ENCODE measurements around the gene EFEMP2. TPM values are rescaled to one million over a fixed set of nuclear protein-coding genes. Genes with fewer than 3 reads are reported as not detected.

EFEMP2 gene
- total and polyA plus RNA-seq, 3 experiments from 2014 or later, result 0.23 to 4.0 (median 3.9) TPM

DNA sequence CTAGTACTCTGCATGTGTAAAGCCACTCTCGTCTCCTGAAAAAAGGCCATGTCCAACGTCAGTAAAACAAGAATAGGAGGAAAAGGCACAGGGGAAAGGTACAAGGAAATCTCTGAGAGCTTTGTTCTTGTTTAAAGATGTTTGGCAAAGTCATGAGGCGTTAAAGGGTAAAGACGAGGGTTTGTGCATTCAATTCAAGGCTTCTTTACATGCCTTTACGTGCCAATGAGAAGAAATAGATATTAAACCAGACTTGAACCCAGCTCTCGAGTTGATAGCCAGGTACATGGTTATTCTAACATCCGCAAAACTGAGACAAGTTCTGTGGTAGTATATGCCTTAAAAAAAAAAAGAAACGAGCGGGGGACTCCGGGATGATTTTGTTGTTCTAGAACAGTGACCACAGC, 13.9 kb downstream of the EFEMP2 start:
- Mint-ChIP-seq H3K27me3 (no peaks in the 10 kb centered on the region), H3K4me3 (peak overlapping the region; percentile 90 to 96 (median 93)), H3K4me1 (peaks cover 51 to 68% (median 60%) of the 10 kb centered on the region in 3 donors), H3K36me3 (peaks cover 13 to 65% (median 19%) of the 10 kb centered on the region in 3 donors), H3K27ac (peak overlapping the region; percentile 88 to 98 (median 98)), H3K9me3 (no peaks in the 10 kb centered on the region)
- H3K9me3 ChIP-seq (ENCODE audit: low read length), result no peaks in the 10 kb centered on the region
- ChIA-PET CTCF (interaction anchor here (0.8 to 24.5 kb wide), 11 partner anchors 9 to 362 kb away, joined by 3 to 560 read pairs (median 4); partner anchors contain the start of genes BANF1, CCDC85B, CTSW and EFEMP2), POLR2A (interaction anchor here (0.7 to 5.4 kb wide), 16 partner anchors 11 to 818 kb away, joined by 3 to 140 read pairs (median 5); partner anchors contain the start of genes BANF1, CCDC85B, CD248 and EIF1AD)
- H3K4me1 ChIP-seq (ENCODE audit: insufficient read depth, low read length), result peaks cover 57% of the 10 kb centered on the region
- no peak for DNase-seq
- H3K36me3 ChIP-seq (ENCODE audit: insufficient read depth, low read length), result peaks cover 47% of the 10 kb centered on the region
- no peaks in the 10 kb centered on the region for H3K27me3 ChIP-seq (ENCODE audit: insufficient read depth, low read length, poor library complexity, severe bottlenecking)
- peak overlapping the region; percentile 94 for H3K4me3 ChIP-seq (ENCODE audit: low read length)
- peak overlapping the region; percentile 93 for H3K27ac ChIP-seq (ENCODE audit: low read depth, low read length)

DNA sequence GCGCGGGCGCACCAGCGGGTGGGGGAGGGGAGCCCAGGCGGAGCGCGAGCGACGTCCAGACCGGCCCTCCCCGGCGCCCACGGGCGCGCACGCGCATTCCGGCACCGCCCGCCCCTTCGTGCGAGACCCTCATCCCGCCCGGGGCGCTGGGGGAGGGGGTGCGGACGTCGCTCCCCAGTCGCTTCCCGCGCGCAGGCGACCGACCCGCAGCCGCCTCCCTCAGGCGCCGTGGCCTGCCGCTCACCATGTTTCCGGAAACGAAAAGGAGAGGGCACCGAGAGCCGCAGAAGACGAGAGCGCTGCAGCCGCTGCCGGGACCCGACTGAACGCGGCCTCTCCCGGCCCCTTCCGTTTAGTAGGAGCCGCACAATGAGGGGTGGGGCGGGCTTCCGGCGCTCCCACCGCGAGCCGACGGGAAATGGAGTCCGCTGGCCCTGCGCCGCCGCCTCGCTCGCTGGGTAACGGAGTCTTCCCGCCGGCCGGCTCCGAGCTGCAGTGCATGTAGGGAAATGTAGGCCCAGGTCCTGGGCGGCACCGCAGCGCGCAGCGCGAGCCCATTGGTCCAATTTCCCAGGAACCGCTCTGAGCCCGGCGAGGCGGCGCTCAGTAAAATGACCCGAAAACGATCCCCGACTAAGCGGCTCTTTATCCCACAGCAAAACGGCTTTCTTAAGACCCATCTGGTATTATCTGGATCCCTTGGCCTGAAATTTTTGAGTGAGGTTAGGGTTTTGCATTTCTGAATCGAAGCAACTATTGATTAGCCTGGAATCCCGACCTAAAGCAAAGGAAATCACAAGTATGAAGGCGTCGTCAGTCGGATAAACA, 14.5 kb downstream of the EFEMP2 start, which contains the start of gene CFL1:
Gene CFL1 (minus strand): TSS at position 328 of the 828 bp plus-strand sequence. CDS start 81 bp downstream, at position 247.
- Histone ChIP-seq H3K4me3 (ENCODE audit: low read length) (peak within 1 kb of the TSS; percentile 94), H3K27me3 (ENCODE audit: insufficient read depth, low read length, poor library complexity, severe bottlenecking) (no peaks in the 10 kb centered on the region), H3K4me1 (ENCODE audit: insufficient read depth, low read length) (peaks cover 63% of the 10 kb centered on the region), H3K9me3 (ENCODE audit: low read length) (no peaks in the 10 kb centered on the region), H3K27ac (ENCODE audit: low read depth, low read length) (peak within 1 kb of the TSS; percentile 93), H3K36me3 (ENCODE audit: insufficient read depth, low read length) (peaks cover 47% of the 10 kb centered on the region)
- peaks cover 57 to 75% (median 66%) of the 10 kb centered on the region in 3 donors for H3K4me1 Mint-ChIP-seq
- CTCF ChIA-PET, result interaction anchor here (0.8 to 24.5 kb wide), 7 partner anchors 9 to 363 kb away, joined by 3 to 560 read pairs (median 3); partner anchors contain the start of genes CCDC85B, CTSW, EFEMP2 and FIBP
- POLR2A ChIA-PET, result interaction anchor here (0.7 to 5.4 kb wide), 13 partner anchors 12 to 359 kb away, joined by 3 to 140 read pairs (median 5); partner anchors contain the start of genes BANF1, CCDC85B, EIF1AD and FIBP
- peak within 1 kb of the TSS; percentile 88 to 99 (median 98) for H3K27ac Mint-ChIP-seq
- peaks cover 18 to 65% (median 21%) of the 10 kb centered on the region in 3 donors for H3K36me3 Mint-ChIP-seq
- DNase-seq, result peak; percentile 96 to 97 (median 97)
- no peaks in the 10 kb centered on the region for H3K27me3 Mint-ChIP-seq
- H3K9me3 Mint-ChIP-seq, result no peaks in the 10 kb centered on the region
- H3K4me3 Mint-ChIP-seq, result peak within 1 kb of the TSS; percentile 91 to 96 (median 94)

DNA sequence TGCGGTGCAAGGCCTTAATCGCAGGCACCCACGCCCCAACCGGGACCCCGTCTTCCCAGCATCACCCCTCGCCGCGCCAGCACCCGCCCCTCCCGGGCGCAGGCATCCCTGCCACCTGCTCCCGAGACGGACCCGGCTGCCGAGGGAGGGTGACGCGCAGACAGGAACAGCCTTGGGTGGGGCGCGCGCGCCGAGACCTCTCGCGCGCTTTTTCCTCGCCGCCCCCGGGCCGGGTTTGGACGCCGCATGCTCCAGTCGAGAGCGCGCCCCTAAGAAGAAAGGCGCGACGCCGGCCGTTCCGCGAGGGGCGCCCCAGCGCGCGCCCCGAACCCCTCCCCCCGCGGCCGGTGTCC, 15.1 kb downstream of the EFEMP2 start:
- Histone ChIP-seq H3K4me1 (ENCODE audit: insufficient read depth, low read length) (peaks cover 64% of the 10 kb centered on the region), H3K9me3 (ENCODE audit: low read length) (no peaks in the 10 kb centered on the region), H3K27ac (ENCODE audit: low read depth, low read length) (peak overlapping the region; percentile 78), H3K4me3 (ENCODE audit: low read length) (peak overlapping the region; percentile 94), H3K27me3 (ENCODE audit: insufficient read depth, low read length, poor library complexity, severe bottlenecking) (no peaks in the 10 kb centered on the region), H3K36me3 (ENCODE audit: insufficient read depth, low read length) (peaks cover 46% of the 10 kb centered on the region)
- H3K4me1 Mint-ChIP-seq, result peaks cover 57 to 70% (median 63%) of the 10 kb centered on the region in 3 donors
- ChIA-PET POLR2A (interaction anchor here (0.5 to 5.4 kb wide), 8 partner anchors 13 to 762 kb away, joined by 3 to 140 read pairs (median 7); partner anchors contain the start of genes CCDC85B, FIBP, PCNX3 and SNX32), CTCF (interaction anchor here (1.6 to 24.5 kb wide), 4 partner anchors 14 to 363 kb away, joined by 3 to 560 read pairs (median 46); partner anchors contain the start of genes CCDC85B, CTSW, EFEMP2 and FIBP)
- peak overlapping the region in 3 of 8 donors; percentile 50 to 95 (median 51) for H3K27ac Mint-ChIP-seq
- no peaks in the 10 kb centered on the region for H3K9me3 Mint-ChIP-seq
- peak overlapping the region; percentile 87 to 94 (median 92) for H3K4me3 Mint-ChIP-seq
- DNase-seq, result peak; percentile 60 to 81 (median 67)
- peaks cover 15 to 66% (median 18%) of the 10 kb centered on the region in 3 donors for H3K36me3 Mint-ChIP-seq
- no peaks in the 10 kb centered on the region for H3K27me3 Mint-ChIP-seq

DNA sequence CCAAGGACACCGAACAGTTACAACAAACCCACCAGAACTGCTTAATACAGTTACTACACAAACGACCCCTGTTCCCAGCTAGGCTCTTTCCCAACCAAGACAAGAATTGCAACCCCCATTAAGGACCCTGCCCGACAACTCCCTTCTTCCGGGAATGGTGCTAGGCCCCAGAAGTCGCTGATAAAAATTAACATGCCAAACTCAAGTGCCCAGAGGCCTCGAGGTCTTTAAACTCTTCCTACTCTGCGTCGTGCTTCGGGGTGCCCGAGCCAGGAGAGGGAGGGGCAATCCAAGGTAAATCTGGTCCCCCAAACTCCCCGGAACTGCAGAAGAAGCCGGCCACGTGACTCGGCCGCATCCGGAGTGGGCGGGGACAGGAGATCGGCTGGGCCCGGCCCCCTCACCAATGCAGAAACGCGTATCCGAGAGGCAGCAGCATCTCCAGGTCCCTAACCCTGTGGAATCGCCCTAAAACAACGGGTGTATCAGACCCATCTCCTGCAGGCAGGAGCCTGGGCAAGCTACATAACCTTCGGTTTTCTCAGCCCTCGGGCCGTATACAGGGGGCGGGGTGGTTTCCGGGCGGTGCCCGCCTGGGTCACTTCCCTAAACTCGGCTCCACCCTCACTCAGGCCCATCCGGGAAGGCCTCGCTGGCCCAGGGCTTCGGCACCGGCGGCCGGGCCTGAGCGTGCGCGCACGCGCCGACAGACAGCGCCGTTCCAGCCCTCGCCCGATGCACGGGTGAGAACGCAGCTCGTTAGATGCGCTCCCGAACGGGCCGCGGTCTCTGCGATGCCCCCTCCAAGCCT, 15.7 kb downstream of the EFEMP2 start:
- Mint-ChIP-seq H3K4me3 (peak overlapping the region; percentile 87 to 94 (median 92)), H3K36me3 (peaks cover 18 to 70% (median 19%) of the 10 kb centered on the region in 3 donors), H3K9me3 (no peaks in the 10 kb centered on the region), H3K27ac (peak overlapping the region; percentile 87 to 99 (median 92)), H3K27me3 (no peaks in the 10 kb centered on the region), H3K4me1 (peaks cover 59 to 72% (median 65%) of the 10 kb centered on the region in 3 donors)
- POLR2A ChIA-PET, result interaction anchor here (0.5 to 5.4 kb wide), 7 partner anchors 13 to 762 kb away, joined by 3 to 140 read pairs (median 7); partner anchors contain the start of genes CCDC85B, FIBP and SNX32
- CTCF ChIA-PET, result interaction anchor here (1.6 to 24.5 kb wide), 2 partner anchors 31 to 364 kb away, joined by 3 to 560 read pairs; partner anchors contain the start of genes CCDC85B, CTSW and FIBP
- Histone ChIP-seq H3K4me1 (ENCODE audit: insufficient read depth, low read length) (peaks cover 58% of the 10 kb centered on the region), H3K9me3 (ENCODE audit: low read length) (no peaks in the 10 kb centered on the region), H3K27ac (ENCODE audit: low read depth, low read length) (peak overlapping the region; percentile 78), H3K27me3 (ENCODE audit: insufficient read depth, low read length, poor library complexity, severe bottlenecking) (no peaks in the 10 kb centered on the region), H3K4me3 (ENCODE audit: low read length) (peak overlapping the region; percentile 94), H3K36me3 (ENCODE audit: insufficient read depth, low read length) (peaks cover 40% of the 10 kb centered on the region)
- peak; percentile 78 to 89 (median 84) for DNase-seq

DNA sequence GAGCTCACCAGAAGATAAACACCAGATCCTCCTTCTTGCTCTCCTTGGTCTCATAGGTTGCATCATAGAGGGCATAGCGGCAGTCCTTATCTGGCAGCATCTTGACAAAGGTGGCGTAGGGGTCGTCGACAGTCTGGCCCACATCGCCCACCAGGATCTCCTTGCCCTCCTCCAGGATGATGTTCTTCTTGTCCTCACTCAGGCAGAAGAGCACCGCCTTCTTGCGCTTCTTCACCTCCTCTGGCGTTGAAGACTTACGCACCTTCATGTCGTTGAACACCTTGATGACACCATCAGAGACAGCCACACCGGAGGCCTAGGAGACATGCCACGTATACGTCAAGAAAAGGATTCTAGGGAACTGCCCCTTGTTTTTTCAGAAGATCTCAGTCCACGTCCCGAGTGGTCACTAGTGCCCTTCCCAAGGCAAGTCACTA, 16.7 kb downstream of the EFEMP2 start:
- Histone ChIP-seq H3K9me3 (ENCODE audit: low read length) (no peaks in the 10 kb centered on the region), H3K36me3 (ENCODE audit: insufficient read depth, low read length) (peaks cover 46% of the 10 kb centered on the region), H3K27ac (ENCODE audit: low read depth, low read length) (peak overlapping the region; percentile 78), H3K27me3 (ENCODE audit: insufficient read depth, low read length, poor library complexity, severe bottlenecking) (no peaks in the 10 kb centered on the region), H3K4me1 (ENCODE audit: insufficient read depth, low read length) (peaks cover 49% of the 10 kb centered on the region), H3K4me3 (ENCODE audit: low read length) (peak overlapping the region; percentile 94)
- CTCF ChIA-PET, result interaction anchor here (1.0 kb wide), 1 partner anchor 38 kb away, joined by 3 read pairs; no protein-coding TSS in a partner anchor
- Mint-ChIP-seq H3K4me1 (peaks cover 53 to 65% (median 61%) of the 10 kb centered on the region in 3 donors), H3K4me3 (peak overlapping the region; percentile 87 to 94 (median 92)), H3K36me3 (peaks cover 19 to 71% (median 24%) of the 10 kb centered on the region in 3 donors), H3K9me3 (no peaks in the 10 kb centered on the region), H3K27me3 (no peaks in the 10 kb centered on the region), H3K27ac (peak overlapping the region; percentile 87 to 99 (median 92))
- no peak for DNase-seq
- POLR2A ChIA-PET, result interaction anchor here (0.6 to 2.5 kb wide), 4 partner anchors 22 to 570 kb away, joined by 3 to 7 read pairs (median 3); partner anchors contain the start of gene SNX32

DNA sequence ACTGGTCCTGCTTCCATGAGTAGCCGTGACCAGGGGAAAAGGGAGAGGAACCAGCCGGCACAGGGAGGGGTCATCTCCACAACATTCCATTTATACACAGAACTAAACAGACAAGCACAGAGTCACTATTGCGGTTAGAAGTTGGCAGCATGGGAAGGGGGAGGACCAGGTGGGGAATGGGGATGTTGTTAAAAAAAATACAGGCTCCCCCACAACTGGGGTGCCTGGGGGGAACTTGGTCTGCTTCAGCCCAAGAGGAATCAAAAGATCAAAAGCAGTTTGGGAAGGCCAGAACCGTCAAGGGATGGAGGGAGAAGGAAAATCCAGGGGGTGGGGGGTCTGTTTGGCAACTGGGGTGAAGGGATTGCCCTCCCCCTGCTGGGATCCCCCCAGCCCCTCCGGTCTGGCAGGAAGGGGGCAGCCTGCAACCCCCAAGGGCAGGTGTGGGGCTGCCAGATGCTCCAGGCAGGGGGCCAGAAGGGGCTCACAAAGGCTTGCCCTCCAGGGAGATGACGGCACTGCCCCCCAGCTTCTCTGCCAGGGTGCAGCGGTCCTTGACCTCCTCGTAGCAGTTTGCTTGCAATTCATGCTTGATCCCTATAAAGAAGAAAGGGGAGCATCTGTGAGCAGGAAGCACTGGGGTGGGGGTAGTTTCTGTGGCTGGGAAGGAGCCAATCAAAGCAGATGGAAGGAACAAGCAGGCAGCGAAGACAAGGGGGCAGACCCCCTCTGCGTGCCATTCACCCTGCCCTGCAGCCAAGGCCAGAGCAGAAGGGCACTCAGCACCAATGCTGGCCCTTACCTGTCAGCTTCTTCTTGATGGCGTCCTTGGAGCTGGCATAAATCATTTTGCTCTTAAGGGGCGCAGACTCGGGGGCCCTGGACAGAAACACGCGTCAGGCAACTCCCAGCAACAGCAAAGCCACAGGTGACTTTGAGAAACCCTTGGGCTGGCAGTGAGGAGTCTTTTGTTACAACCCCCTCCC, 17.5 kb downstream of the EFEMP2 start:
- H3K9me3 ChIP-seq (ENCODE audit: low read length), result no peaks in the 10 kb centered on the region
- ChIA-PET POLR2A (interaction anchor here (0.6 kb wide), 2 partner anchors 25 to 293 kb away, joined by 3 read pairs; no protein-coding TSS in a partner anchor), CTCF (interaction anchor here (1.0 kb wide), 1 partner anchor 37 kb away, joined by 3 read pairs; no protein-coding TSS in a partner anchor)
- H3K36me3 Mint-ChIP-seq, result peaks cover 19 to 69% (median 24%) of the 10 kb centered on the region in 3 donors
- no peaks in the 10 kb centered on the region for H3K9me3 Mint-ChIP-seq
- no peak overlapping the region for H3K27ac ChIP-seq (ENCODE audit: low read depth, low read length)
- peaks cover 52 to 61% (median 57%) of the 10 kb centered on the region in 3 donors for H3K4me1 Mint-ChIP-seq
- peak overlapping the region; percentile 87 to 94 (median 92) for H3K4me3 Mint-ChIP-seq
- no peak overlapping the region for H3K4me3 ChIP-seq (ENCODE audit: low read length)
- H3K27me3 ChIP-seq (ENCODE audit: insufficient read depth, low read length, poor library complexity, severe bottlenecking), result no peaks in the 10 kb centered on the region
- DNase-seq, result no peak
- peaks cover 47% of the 10 kb centered on the region for H3K4me1 ChIP-seq (ENCODE audit: insufficient read depth, low read length)
- peaks cover 46% of the 10 kb centered on the region for H3K36me3 ChIP-seq (ENCODE audit: insufficient read depth, low read length)
- H3K27ac Mint-ChIP-seq, result peak overlapping the region in 6 of 8 donors; percentile 70 to 93 (median 88)
- no peaks in the 10 kb centered on the region for H3K27me3 Mint-ChIP-seq

Data from CD8-positive, alpha-beta memory T cell (primary cell).